HL-60 (cell line): ENCODE results near the gene DSC1.

ENCODE experiments used
- CTCF ChIP-seq: IDR thresholded peaks from one replicate; pipeline ENCODE4 v1.5.1; 2011; ENCODE audit warnings: low read length, control low read depth, inconsistent platforms; ENCODE audit not compliant: insufficient read depth
- GABPA ChIP-seq: IDR thresholded peaks from 2 replicates; pipeline ENCODE4 v1.6.1; 2012; ENCODE audit warnings: low read depth
- POLR2AphosphoS5 ChIP-seq: IDR thresholded peaks from 2 replicates; pipeline ENCODE4 v1.6.1; 2012; ENCODE audit warnings: low read depth

- TF ChIP-seq CTCF (peak; percentile 67), POLR2AphosphoS5 (peak; percentile 54; the same call in 1 of the 2 replicates), GABPA (no peak)
Observed at GRCh38 chr18:31206787-31207381, 44.2 kb upstream of the DSC1 start.
